HG02571 (cell line): ENCODE data around the gene SLC50A1.
"Not testable (repeated sequence)": the region's sequence is repeated elsewhere in the genome, so short reads cannot be mapped to it uniquely, and the experiment has no call there.

Experiments used
- ATAC-seq: cut with Tn5 transposase; IDR thresholded peaks from one replicate; pipeline ENCODE4 v1.9.1; 2021; ENCODE audit warnings: mild to moderate bottlenecking, moderate library complexity; ENCODE audit not compliant: unreplicated experiment

SLC50A1 gene

DNA sequence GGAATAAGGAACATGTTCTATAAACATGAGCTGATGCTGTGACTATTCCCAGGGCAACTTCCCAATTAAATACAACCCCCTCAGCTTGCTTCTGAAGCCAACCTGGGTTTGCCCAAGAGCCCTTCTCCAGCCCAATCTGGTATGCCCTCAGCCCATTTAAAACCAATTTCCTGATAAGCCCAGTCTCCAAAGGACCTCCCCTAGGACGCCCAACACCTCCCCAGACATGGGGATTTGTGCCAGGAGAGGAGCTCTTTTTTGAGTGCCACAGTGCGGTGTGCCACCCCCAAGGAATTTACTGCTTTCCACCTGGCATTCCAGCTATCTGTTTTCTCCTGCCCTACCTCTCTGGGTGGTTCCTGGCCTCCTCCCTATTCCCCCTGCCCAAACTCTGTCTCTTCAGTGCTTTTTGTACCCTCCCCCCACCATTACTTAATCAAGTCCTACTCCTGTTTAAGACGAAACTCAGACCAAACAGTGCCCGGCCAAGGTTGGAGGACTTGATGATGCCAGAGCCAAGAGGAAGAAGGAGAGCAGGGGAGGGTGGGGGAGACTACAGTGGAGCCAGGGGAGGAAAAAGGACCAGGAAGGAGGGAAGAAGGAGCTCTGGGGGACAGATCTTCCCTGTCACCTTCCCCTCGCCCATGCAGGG lies 19.4 kb upstream of the SLC50A1 start:
- ATAC-seq, result no peak

DNA sequence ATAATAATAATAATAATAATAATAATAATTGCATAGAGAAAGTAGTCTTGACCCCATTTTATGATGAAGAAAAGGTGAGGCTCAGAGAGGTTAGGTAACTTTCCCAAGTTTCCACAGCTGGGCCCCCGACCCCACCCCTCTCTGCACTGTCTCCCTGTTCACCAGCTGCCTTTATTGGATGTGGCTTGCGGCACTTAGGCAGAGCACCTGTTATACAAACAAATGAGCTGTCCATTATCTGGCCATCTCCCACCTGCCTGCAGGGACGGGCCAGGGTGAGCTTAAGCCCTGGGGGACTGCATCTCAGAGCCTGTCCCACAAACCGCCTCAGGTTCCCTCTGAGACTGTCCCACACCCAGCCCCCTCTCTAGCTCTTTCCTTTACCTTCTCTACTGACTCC lies 18.0 kb upstream of the SLC50A1 start:
- ATAC-seq, result no peak

DNA sequence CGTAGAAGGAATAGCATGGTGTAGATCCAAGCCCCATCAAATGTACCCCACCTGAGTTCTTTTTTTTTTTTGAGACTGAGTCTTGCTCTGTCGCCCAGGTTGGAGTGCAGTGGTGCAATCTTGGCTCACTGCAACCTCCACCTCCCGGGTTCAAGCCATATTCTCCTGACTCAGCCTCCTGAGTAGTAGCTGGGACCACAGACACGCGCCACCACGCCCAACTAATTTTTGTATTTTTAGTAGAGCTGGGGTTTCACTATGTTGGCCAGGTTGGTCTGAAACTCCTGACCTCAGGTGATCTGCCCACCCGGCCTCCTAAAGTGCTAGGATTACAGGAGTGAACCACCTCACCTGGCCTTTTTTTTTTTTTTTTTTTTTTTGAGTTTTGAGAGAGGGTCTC lies 17.6 kb upstream of the SLC50A1 start:
- ATAC-seq, result not testable (repeated sequence)

DNA sequence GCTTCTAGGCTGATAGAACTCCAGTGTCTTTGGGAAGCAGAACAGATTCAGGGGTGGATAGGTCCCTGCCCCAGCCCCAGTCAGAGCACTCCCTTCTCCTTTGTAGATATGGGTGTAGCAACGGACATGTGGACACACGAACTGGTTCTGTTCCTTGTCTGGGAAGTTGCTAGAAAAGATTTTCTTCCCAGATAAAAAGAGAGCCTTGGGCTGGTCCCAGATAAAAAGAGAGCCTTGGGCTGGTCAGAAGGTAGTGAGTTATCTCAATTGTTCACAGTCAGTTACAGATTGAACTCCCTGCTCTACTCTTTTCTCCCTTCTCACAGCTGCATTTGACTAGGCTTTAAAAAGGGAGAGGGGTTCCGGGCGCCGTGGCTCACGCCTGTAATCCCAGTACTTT lies 15.4 kb upstream of the SLC50A1 start:
- no peak for ATAC-seq

DNA sequence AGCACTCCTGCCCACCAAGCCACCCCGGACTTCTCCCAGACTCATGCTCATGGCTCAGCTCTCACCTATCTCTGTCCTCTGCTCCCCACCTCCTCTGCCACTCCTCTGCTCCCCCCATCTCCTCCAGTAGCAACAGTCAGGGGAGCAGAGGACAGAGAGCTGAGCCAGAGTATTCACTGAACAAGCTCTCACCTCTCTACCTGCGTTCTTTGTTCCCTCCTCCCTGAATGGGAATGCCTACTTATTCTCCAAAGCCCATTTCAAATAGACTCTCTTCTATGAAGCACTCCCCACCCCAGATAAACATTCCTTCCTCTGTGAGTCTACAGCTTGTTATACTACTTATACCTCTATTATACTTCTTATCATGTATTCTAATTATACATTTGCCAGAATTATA lies 14.4 kb upstream of the SLC50A1 start:
- ATAC-seq, result no peak

DNA sequence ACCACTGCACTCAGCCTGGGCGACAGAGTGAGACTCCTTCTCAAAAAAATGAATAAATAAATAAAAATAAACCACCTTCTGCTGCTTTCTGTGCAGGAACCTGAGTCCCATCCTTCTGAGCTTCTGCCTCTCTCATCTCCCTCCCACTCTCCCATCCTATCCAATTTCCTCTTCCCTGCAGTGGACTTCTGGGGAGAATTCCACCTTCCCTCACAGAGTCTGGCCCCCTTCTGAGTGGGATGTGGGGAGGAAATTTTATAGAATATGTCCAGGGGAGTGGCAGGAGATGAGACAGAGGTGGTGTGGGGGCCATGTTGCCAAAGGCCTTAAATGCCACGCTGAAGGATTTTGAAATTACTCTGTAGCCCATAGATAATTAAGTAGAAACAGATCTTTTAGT lies 13.3 kb upstream of the SLC50A1 start:
- no peak for ATAC-seq

DNA sequence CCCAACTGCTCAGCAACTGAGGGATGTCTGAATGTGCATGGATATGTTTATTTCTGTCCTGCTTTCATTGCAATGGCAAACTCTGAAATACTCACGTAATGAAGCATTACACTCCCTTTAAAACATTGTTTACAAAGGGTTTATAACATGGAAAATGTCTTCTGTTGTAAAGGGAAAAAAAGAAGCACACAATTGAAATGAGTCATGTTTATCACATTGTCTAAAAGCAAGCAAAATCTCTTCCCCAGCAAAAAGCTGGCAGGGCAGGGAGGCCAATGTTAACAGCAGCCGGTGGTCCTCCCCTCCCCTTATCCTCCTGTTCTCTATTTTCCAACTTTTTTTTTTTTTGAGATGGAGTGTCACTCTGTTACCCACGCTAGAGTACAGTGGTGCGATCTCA lies 11.9 kb upstream of the SLC50A1 start:
- ATAC-seq, result no peak

DNA sequence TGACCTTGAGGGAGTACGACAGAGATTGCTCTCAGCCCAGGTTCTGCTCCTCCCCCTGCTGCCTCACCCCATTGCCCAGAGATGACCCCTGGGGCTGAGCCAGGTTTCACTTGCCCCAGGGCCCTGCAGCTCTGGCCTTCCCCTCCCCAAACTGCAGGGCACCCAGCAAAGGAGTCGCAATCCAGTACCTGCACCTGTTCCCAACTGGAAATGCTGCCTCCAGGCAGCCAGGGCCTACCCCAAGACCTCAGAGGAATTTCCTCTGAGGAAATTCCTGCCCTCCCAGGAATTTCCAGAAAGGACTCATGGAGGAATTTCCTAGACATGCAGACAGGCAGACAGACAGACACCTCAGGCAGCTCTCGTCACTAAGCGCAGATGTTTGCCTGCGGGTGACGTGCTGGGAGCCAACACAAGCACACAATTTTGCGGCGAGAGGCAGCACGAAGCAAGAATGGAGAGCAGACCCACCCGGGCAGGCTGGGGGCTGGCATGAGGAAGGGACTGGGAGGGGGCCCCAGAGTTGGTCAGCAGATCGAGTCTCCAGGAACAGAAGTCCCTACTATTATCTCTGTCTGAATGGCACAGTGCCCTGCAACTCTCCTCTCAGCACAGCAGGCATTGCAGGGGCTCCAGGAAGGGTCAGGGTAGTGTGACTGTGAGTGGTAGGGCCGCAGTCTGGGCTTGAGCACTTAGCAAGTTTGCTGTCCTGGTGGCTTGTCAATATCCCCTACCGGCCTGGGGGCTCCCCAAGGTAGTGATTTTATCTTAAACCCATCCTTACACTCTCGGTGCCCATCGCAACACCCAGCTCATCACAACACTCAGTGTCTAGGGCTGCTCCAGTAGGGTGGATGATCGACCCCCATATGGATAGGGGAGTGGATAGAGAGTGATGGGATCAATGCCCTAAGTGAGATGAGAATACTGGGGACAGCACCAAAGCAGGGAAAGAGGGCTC lies 10.9 kb upstream of the SLC50A1 start:
- ATAC-seq, result no peak

DNA sequence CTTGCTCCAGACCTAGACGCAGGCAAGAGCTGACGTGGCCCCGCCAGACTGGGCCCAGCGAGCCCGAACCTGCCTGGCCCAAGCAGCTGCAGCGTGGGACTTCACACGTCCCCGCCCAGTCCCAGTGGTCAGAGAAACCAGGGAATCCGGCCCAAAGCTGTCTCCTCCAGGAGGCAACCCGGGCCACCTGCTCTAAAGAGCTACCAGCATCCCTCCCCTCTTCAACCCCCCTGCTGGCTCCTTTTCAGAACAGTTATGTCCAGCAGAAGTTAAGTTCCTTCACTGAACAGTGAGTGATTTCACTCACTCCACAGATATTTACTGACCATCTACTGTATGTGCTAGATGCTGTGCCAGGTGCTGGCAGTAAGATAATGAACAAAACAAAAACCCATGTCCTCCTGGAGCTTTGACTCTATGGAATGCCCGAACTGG lies 10.1 kb upstream of the SLC50A1 start:
- no peak for ATAC-seq

DNA sequence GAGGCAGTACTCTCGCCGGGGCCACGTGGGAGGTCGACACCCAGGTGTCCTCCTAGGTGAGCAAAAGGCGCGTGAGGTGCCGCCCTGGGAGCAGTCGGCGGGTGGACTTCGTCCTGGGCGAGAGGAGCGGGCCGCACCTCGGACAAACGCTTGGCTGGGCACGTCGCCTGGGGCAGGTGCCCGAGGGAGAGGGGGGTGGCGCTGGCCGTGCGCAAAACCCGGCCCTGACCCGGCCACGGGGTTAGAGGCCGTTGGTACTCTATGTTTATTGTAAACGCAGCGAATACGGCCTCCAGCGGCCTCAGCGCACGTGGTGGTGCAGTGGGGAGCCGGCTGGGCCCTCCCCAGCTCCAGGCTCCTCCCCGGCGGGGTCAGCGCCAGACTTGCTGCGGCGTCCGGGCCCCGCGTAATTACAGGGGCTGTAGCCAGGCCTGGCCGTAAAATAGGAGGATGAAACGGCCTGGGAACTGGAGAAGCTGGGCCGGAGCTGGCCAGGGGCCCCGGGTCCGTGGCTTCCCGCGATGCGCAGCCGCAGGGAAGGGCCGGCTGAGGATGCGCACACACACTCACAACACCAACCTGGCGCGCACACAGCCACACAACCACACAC lies 9.6 kb upstream of the SLC50A1 start:
- ATAC-seq, result no peak

DNA sequence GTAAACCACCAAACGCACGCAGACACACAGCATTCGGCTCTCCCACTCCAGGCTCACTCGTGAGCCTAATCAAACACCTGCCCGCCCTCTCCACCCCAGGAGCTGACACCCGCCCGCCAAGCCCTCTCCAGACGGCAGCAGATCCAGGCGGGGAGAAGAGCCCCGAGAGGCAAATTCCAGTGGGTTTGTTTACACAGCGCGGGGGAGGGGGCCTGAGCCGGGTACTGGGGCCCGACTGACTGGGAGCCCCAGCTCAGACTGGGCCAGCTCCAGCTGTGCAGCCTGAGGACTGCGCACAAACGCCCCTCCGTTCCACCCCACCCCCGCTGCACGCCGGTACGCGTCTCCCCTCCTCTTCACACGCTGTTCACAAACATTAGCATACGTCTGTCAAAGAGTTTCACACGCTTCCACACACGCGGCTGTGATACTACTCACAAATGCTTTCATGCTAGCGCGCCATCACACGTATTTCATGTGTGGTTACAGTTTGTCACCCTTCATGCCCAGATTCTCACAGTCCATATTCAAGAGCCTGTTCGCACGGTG lies 9.0 kb upstream of the SLC50A1 start:
- no peak for ATAC-seq

DNA sequence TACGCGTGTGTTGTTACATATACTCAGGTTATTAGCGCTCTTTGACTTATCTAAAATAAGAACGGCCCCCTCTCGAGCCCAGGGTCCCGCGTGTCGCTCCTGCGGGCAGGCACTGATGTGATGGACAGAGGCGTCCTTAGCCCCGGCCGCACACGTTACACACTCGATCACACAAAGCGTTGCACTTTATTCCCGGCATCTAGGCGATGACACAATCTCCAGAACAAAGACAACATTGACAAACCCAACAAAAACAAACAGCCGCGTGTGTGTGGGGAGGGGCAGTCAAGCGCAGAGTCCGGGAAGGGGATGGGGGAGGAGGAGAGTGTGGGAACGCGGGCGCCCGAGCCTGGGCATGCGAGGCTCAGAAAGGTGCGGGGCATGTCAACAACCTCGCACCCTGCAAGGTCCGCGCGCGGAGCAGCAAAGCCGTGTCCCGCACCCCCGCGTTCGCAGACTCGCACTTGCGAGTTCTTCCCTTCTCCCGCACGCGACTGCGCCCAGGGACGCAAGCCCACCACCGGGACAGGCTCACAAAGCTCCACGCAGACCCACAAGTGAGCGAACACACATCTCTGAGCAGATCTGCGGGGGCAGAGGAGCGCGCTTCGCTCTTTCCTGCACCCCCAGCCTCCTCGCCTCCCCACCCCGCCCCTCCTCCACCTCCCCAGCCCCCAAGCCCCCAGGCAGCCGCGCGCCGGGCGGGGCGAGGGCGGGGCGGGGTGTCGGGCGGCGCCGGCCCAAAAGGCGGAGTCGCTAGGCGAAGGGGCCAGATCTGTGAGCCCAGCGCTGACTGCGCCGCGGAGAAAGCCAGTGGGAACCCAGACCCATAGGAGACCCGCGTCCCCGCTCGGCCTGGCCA lies 8.3 kb upstream of the SLC50A1 start, which contains the start of gene EFNA1:
Gene EFNA1, plus strand, starts transcription at position 772 of the 862 bp plus-strand sequence. CDS start 102 bp downstream, outside the sequence.
- no peak for ATAC-seq

DNA sequence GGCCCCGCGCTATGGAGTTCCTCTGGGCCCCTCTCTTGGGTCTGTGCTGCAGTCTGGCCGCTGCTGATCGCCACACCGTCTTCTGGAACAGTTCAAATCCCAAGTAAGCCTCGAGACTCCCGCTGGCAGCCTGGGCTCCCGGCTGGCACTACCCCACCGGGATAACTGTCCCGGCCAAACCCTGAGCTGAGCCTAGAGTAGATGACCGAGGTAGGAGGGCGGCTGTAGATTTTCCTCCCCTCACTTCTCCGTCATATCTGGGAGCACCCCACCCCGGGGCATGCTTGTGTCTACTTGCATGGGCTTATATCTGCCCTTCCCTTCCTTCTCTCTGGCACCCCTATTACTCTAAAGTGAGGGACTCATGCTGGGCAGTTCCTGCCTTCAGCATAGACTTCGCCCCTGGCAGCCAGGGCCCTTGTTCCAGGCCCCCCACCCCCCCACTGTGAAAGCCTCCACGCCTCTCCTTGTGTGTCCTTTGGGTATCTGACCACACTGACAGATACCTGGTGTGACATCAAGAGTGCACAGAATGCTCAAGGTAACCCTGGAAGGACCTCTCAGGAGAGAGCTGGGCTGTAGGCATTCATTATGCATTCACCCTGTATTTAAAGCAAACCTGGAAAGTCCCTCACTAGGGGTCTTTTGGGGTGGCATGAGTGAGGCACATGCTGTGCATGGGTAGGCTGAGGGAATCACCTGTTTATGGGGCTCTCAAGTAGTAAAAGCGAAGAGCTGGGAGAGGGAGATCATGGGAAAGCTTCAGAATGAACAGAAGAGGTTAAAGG lies 7.5 kb upstream of the SLC50A1 start:
- ATAC-seq, result no peak

DNA sequence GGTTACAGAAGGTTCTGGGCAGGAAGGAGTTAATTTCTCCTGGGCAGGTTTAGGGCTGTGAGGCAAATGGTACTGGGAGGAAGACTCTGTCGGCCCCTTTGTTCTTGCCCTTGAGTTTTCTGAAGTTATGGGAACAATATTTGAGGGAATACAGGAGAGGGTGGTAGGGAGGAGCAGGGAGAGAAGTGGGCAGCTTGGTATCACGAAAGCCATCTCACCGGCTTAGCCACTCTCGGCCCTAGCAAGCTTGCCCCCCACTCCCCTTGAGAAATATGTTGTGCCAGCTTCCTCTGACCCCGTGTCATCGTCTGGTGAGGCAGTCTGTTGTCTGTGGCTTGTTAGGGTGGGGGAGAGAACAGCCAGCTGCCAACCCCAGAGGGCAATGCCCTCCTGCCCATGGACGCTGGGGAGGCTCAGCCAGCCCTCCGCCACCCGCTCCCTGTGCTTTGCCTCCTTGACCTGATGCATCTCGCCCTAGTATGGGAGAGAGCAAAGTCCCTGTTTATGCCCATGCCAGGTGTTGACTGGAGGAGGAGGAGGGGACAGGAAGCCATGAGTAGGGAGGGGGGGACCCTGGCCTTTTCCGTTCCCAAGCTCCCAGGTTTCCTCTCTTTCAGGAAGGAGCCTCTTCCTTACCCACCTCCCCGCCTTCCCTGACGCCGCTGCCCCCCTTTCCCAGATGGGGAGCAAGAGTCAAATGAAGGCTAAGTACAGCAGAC lies 6.7 kb upstream of the SLC50A1 start:
- ATAC-seq, result no peak

DNA sequence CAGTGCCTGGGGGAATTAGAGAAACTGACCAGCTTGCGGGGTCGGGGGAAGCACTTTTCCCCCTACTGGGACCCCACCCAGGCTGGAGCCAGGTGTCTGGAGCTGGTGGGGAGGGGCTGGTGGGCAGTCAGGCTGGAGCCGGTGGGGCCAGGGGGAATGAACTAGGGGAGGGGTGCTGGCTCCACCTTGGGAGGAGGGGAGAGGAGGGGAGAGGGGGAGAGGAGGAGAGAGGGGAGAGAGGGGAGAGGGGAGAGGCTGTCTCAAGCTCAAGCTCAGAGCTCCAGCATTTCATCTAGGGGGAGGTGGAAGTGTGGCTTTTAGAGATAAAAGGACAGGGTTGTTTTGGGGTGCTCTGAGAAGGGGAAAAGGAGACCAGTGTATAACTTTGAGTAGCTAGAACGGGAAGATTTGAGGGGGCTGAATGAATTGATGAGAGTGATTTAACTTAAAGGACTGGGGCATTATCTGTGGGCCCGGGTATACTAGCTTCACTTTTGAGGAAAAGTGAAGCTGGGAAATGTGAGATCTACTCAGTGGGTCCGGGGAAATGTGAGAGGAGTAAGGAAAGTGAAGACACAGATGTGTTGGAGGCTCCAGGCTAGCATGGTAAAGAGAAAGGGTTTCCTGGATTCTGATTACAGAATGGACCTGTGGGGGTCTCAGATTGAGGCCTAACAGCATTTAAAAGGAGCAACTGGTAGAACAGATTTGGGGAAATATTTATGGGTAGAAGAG lies 5.2 kb upstream of the SLC50A1 start:
- no peak for ATAC-seq

DNA sequence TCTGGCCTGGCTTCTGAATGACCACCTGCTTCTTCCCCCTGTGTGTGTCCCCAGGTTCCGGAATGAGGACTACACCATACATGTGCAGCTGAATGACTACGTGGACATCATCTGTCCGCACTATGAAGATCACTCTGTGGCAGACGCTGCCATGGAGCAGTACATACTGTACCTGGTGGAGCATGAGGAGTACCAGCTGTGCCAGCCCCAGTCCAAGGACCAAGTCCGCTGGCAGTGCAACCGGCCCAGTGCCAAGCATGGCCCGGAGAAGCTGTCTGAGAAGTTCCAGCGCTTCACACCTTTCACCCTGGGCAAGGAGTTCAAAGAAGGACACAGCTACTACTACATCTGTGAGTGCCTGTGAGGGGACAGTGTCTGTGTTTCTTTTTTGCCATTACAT lies 4.4 kb upstream of the SLC50A1 start:
- ATAC-seq, result no peak

DNA sequence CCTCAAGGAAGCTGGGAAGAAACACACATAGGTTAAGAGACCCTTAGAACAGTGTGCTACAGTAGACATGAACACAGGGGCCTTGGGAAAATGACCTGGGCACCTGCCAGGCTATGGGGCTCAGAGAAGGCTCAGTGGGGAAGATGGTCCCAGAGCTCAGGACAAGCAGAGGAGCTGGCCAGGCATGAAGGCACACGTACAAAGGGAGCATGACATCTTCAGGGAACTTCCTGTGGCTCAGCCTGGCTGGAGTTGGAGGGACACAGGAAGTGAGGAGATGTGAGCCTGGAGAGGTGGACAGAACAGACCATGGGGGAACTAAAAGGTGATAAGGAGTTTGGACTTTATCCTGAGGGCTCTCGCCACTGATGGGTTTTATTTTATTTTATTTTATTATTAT lies 3.8 kb upstream of the SLC50A1 start:
- ATAC-seq, result no peak

DNA sequence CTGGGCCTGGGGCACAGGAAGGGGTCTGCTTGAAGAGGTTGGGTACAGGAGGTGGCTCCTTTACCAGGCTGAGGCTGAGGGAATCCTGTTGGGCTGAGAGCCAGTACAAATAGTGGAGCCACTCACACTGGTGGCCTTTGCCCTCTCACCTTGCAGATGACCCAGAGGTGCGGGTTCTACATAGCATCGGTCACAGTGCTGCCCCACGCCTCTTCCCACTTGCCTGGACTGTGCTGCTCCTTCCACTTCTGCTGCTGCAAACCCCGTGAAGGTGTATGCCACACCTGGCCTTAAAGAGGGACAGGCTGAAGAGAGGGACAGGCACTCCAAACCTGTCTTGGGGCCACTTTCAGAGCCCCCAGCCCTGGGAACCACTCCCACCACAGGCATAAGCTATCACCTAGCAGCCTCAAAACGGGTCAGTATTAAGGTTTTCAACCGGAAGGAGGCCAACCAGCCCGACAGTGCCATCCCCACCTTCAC lies 1.8 kb upstream of the SLC50A1 start:
- ATAC-seq, result no peak
